Osteocyte (in vitro differentiated cells): Measurements from ENCODE around the gene HECA. TPM values are rescaled to one million over a fixed set of nuclear protein-coding genes. Genes with fewer than 3 reads are reported as not detected.

ENCODE experiments used
- DNase-seq: peaks from one replicate; pipeline ENCODE4 v3.0.0; 2021; ENCODE audit warnings: mixed read lengths; ENCODE audit not compliant: unreplicated experiment; ENCODE audit errors: extremely low spot score
- H3K27ac Mint-ChIP-seq: one replicate; pipeline ENCODE4 v1.8.0; 2021; ENCODE audit warnings: mild to moderate bottlenecking, mixed read lengths; ENCODE audit not compliant: unreplicated experiment
- H3K27me3 Mint-ChIP-seq: one replicate; pipeline ENCODE4 v1.8.0; 2021; ENCODE audit warnings: mixed read lengths; ENCODE audit not compliant: unreplicated experiment
- H3K36me3 Mint-ChIP-seq: one replicate; pipeline ENCODE4 v1.8.0; 2021; ENCODE audit warnings: mixed read lengths; ENCODE audit not compliant: unreplicated experiment
- H3K4me1 Mint-ChIP-seq: one replicate; pipeline ENCODE4 v1.8.0; 2021; ENCODE audit warnings: mixed read lengths; ENCODE audit not compliant: unreplicated experiment
- H3K4me3 Mint-ChIP-seq: one replicate; pipeline ENCODE4 v1.8.0; 2021; ENCODE audit warnings: mild to moderate bottlenecking, moderate library complexity, mixed read lengths; ENCODE audit not compliant: unreplicated experiment
- H3K9me3 Mint-ChIP-seq: one replicate; pipeline ENCODE4 v1.8.0; 2021; ENCODE audit warnings: mixed read lengths; ENCODE audit not compliant: unreplicated experiment
- CTCF ChIP-seq: fragments of 200-600 bp; sonication (generic); IDR thresholded peaks from 2 replicates; pipeline ENCODE4 v1.5.0; 2021; ENCODE audit warnings: antibody characterized with exemption, mild to moderate bottlenecking, moderate library complexity
- total RNA-seq: library from RNA; stranded (reverse); gene quantifications from 2 replicates; pipeline ENCODE4 v1.2.1, GENCODE V29; 2021

Gene HECA
- total RNA-seq, 1 donor from 2014 or later: 24.3 TPM

DNA sequence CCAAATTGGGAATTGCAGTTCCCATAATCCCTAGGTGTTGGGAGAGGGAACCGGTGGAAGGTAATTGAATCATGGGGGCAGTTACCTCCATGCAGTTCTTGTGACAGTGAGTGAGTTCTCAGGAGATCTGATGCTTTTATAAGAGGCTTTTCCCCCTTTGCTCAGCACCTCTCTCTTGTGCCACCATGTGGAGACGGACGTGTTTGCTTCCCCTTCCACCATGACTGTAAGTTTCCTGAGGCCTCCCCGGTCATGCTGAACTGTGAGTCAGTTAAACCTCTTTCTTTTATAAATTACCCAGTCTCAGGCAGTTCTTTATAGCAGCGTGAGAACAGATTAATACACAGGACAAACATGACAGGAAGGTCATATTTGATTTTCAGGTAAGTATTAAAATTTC is 25.3 kb upstream of the HECA start:
- peak; percentile 34 for TF ChIP-seq CTCF
- Mint-ChIP-seq H3K27ac (no peak overlapping the region), H3K4me1 (peaks cover 14% of the 10 kb centered on the region), H3K4me3 (no peak overlapping the region), H3K27me3 (no peaks in the 10 kb centered on the region), H3K9me3 (no peaks in the 10 kb centered on the region), H3K36me3 (no peaks in the 10 kb centered on the region)
- no peak for DNase-seq

- Mint-ChIP-seq H3K27ac (no peak overlapping the region), H3K36me3 (no peaks in the 10 kb centered on the region), H3K4me1 (peaks cover 14% of the 10 kb centered on the region), H3K9me3 (no peaks in the 10 kb centered on the region), H3K4me3 (no peak overlapping the region), H3K27me3 (peaks cover 4% of the 10 kb centered on the region)
- TF ChIP-seq CTCF: no peak
- no peak for DNase-seq
These were observed 22.7 kb upstream of the HECA start for GRCh38 chr6:139112146-139112545.

DNA sequence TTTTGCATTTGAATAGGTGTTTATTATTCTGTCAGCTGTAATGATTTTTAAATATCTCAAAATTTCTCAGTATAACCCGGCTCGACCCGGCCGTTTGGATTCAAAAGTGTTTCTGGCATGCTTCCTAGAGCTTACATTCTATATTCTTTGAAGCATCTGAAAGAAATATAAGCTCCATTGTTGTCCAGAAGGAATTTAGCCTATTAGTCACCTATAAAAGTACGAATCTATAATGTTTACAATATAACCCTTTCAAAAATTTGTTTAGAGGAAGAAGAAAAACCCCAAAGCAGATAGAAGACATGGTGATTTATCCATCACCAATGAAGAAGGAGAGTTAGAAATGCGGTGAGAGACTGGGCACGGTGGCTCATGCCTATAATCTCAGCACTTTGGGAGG is 22.3 kb upstream of the HECA start:
- H3K36me3 Mint-ChIP-seq: no peaks in the 10 kb centered on the region
- peaks cover 14% of the 10 kb centered on the region for H3K4me1 Mint-ChIP-seq
- DNase-seq: no peak
- no peak for TF ChIP-seq CTCF
- no peaks in the 10 kb centered on the region for H3K9me3 Mint-ChIP-seq
- no peak overlapping the region for H3K27ac Mint-ChIP-seq
- no peak overlapping the region for H3K4me3 Mint-ChIP-seq
- peaks cover 4% of the 10 kb centered on the region for H3K27me3 Mint-ChIP-seq

- Mint-ChIP-seq H3K36me3 (peaks cover 2% of the 10 kb centered on the region), H3K4me1 (peaks cover 14% of the 10 kb centered on the region), H3K9me3 (peaks cover 4% of the 10 kb centered on the region), H3K4me3 (no peak overlapping the region), H3K27ac (no peak overlapping the region), H3K27me3 (peaks cover 4% of the 10 kb centered on the region)
- DNase-seq: no peak
- TF ChIP-seq CTCF: no peak
These were observed 20.1 kb upstream of the HECA start for GRCh38 chr6:139114746-139115145.

DNA sequence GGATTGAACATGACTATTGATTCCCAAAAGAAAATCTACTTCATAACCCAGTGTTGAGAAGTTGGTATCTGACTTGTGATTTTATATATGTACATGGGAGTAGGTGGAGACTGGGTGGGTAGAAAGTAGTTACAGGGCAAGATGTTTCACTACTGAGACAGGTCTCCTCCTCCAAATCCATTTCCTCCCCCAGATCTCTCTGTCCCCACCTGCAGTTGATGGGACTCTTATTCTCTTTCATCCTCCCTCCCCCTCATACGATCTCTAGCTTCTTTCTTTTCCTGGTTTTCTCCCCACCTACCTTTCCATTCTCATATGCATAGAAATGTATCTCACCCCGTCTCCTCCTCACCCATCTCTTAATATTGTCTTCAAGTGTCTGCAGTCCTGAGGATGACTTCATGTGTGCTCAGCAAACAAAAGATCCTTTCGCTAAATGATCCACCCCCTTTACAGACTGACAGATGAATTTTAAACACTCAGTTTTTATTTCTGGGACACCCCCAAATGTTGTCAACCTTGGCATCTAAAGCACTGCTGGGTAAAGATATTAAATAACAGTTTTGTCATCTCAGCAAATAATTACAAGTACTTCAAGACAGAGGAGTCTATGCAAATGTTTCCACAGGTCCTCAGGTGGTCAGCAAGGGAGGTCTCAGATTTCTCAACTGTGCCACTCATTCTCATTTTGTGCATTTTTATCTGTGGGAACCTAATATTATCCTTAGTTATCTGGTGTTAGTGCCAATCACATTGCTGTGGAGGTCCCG is 18.7 kb upstream of the HECA start:
- H3K4me1 Mint-ChIP-seq: peaks cover 14% of the 10 kb centered on the region
- no peak for DNase-seq
- no peak for TF ChIP-seq CTCF

More for the DNA sequence above, 18.7 kb upstream of the HECA start:
- Mint-ChIP-seq H3K36me3 (peaks cover 5% of the 10 kb centered on the region), H3K4me3 (no peak overlapping the region), H3K27ac (no peak overlapping the region), H3K9me3 (peaks cover 15% of the 10 kb centered on the region), H3K27me3 (peaks cover 4% of the 10 kb centered on the region)
